HepG2 (cell line): Measurements from ENCODE around the gene ZNF112. TPM values are rescaled to one million over a fixed set of nuclear protein-coding genes. Genes with fewer than 3 reads are reported as not detected.

Experiments
- BCLAF1 ChIP-seq: fragments of 450-650 bp; IDR thresholded peaks from 2 replicates; pipeline ENCODE4 v1.6.1; 2017; ENCODE audit warnings: mild to moderate bottlenecking
- CEBPB ChIP-seq: IDR thresholded peaks from 2 replicates; pipeline ENCODE4 v1.6.1; 2011; ENCODE audit warnings: low read depth, low read length, improper control_type of control experiment, borderline replicate concordance
- ERF ChIP-seq: IDR thresholded peaks from 2 replicates; pipeline ENCODE4 v1.6.1; 2018; ENCODE audit warnings: missing biosample characterization, missing genetic modification reagents
- HHEX ChIP-seq: IDR thresholded peaks from 2 replicates; pipeline ENCODE4 v1.6.1; 2016; ENCODE audit warnings: control low read depth
- KDM5B ChIP-seq: sonication (generic); formaldehyde crosslinking; IDR thresholded peaks from 2 replicates; pipeline ENCODE4 v1.4.0; 2020; ENCODE audit warnings: missing genetic modification reagents, mild to moderate bottlenecking, borderline replicate concordance
- POLR2AphosphoS2 ChIP-seq: IDR thresholded peaks from 2 replicates; pipeline ENCODE4 v1.6.1; 2011; ENCODE audit warnings: low read depth, low read length, improper control_type of control experiment
- PRMT3 ChIP-seq: sonication (generic); formaldehyde crosslinking; IDR thresholded peaks from 2 replicates; pipeline ENCODE4 v1.8.1; 2022; ENCODE audit warnings: low read depth, mild to moderate bottlenecking, moderate library complexity, missing genetic modification reagents, borderline replicate concordance
- RNF2 ChIP-seq: fragments of 450-650 bp; conservative IDR thresholded peaks from 2 replicates; pipeline ENCODE4 v1.6.1; 2016; ENCODE audit warnings: low read depth
- SNAPC2 ChIP-seq: sonication (generic); formaldehyde crosslinking; IDR thresholded peaks from 2 replicates; pipeline ENCODE4 v1.8.1; 2022; ENCODE audit warnings: mild to moderate bottlenecking, missing genetic modification reagents
- TCF7 ChIP-seq: sonication (generic); IDR thresholded peaks from 2 replicates; pipeline ENCODE4 v1.6.1; 2016; ENCODE audit warnings: antibody characterized with exemption, low read depth
- TCF7L2 ChIP-seq: IDR thresholded peaks from 2 replicates; pipeline ENCODE4 v1.6.1; 2011; ENCODE audit warnings: mild to moderate bottlenecking, low read depth, low read length, moderate library complexity
- TGIF2 ChIP-seq: IDR thresholded peaks from 2 replicates; pipeline ENCODE4 v1.6.1; 2016; ENCODE audit warnings: control low read depth, missing compliant biosample characterization
- ZFP41 ChIP-seq: sonication (generic); formaldehyde crosslinking; IDR thresholded peaks from 2 replicates; pipeline ENCODE4 v1.4.0; 2020; ENCODE audit warnings: mild to moderate bottlenecking, missing genetic modification reagents, borderline replicate concordance
- ZFX ChIP-seq: sonication (generic); formaldehyde crosslinking; IDR thresholded peaks from 2 replicates; pipeline ENCODE4 v1.4.0; 2020; ENCODE audit warnings: mild to moderate bottlenecking, low read depth, missing genetic modification reagents, moderate library complexity
- ZNF281 ChIP-seq: sonication (generic); formaldehyde crosslinking; IDR thresholded peaks from 2 replicates; pipeline ENCODE4 v1.4.0; 2020; ENCODE audit warnings: missing genetic modification reagents, borderline replicate concordance
- ZNF567 ChIP-seq: sonication (generic); formaldehyde crosslinking; IDR thresholded peaks from 2 replicates; pipeline ENCODE4 v1.8.1; 2023; ENCODE audit warnings: mild to moderate bottlenecking, missing genetic modification reagents, borderline replicate concordance
- ZNF572 ChIP-seq: sonication (generic); formaldehyde crosslinking; IDR thresholded peaks from 2 replicates; pipeline ENCODE4 v1.5.1; 2020; ENCODE audit warnings: mild to moderate bottlenecking, missing genetic modification reagents
- ZNF646 ChIP-seq: sonication (generic); formaldehyde crosslinking; IDR thresholded peaks from 2 replicates; pipeline ENCODE4 v1.9.0; 2021; ENCODE audit warnings: mild to moderate bottlenecking, missing genetic modification reagents
- polyA plus RNA-seq, 8 experiments: library from polyadenylated mRNA; depleted of rRNA in 3 of 8; stranded (reverse) in 7 of 8; unstranded in 1 of 8; fragments of >200 nt; fragmentation: Illumina TruSeq in 4 of 8; extraction: Trizol in 4 of 8; gene quantifications; 2 replicates each; pipeline versions ENCODE4 v1.2.1 to v1.2.3, GENCODE V29; 2011 to 2016; ENCODE audit warnings: low read depth in 4 of 8, missing spikeins in 1 of 8, mixed read lengths in 1 of 8; ENCODE audit not compliant: insufficient read depth in 1 of 8
- total RNA-seq, 5 experiments: library from RNA; depleted of rRNA; stranded (reverse); fragments of >200 nt; fragmentation: Illumina TruSeq; extraction: Trizol; gene quantifications; 2 replicates each; pipeline ENCODE4 v1.2.3, GENCODE V29; 2016; ENCODE audit warnings: low read depth in 1 of 5

ZNF112 gene
- total and polyA plus RNA-seq, 2 of the 13 experiments (the other 11 are each of a cell fraction or from before 2014, with no cell fraction given): 1.8 to 3.6 TPM

- TF ChIP-seq ZNF281: 0 out of 2 replicates have a peak, but pooled peaks have one; percentile 12
- no peak for TF ChIP-seq BCLAF1
- TF ChIP-seq TCF7: no peak
- TF ChIP-seq ZFX (CRISPR knock-in tag): peak; percentile 43; the same call in 1 of the 2 replicates
- TF ChIP-seq ZNF646 (CRISPR knock-in tag): no peak
- TF ChIP-seq TCF7L2: no peak
- TF ChIP-seq KDM5B (CRISPR knock-in tag): peak; percentile 71; the same call in 1 of the 2 replicates
- no peak for TF ChIP-seq PRMT3 (CRISPR knock-in tag)
- TF ChIP-seq RNF2: no peak
- no peak for TF ChIP-seq POLR2AphosphoS2
- no peak for TF ChIP-seq SNAPC2 (CRISPR knock-in tag)
- TF ChIP-seq ZNF572 (CRISPR knock-in tag): no peak
- TF ChIP-seq CEBPB: no peak
- 0 out of 2 replicates have a peak, but pooled peaks have one; percentile 47 for TF ChIP-seq TGIF2
- peak; percentile 62 for TF ChIP-seq ERF (CRISPR knock-in tag)
- TF ChIP-seq ZNF567: no peak
- peak; percentile 46; the same call in 1 of the 2 replicates for TF ChIP-seq ZFP41 (CRISPR knock-in tag)
- no peak for TF ChIP-seq HHEX
Measured at GRCh38 chr19:44304659-44305193, 51.8 kb downstream of the ZNF112 start, which contains the start of gene ZNF235 (continued).
